H1 (cell line): ENCODE results near the gene CSTF2T. TPM values are rescaled to one million over a fixed set of nuclear protein-coding genes. Genes with fewer than 3 reads are reported as not detected.

Source experiments
- CTCF ChIA-PET: fragments of 300-600 bp; sonication (Branson Sonifier 250); formaldehyde crosslinking; loops from one replicate; lab custom pipeline; 2021; ENCODE audit not compliant: partially characterized antibody; lab: Charles Lee
- POLR2A ChIA-PET: fragments of 300-600 bp; sonication (Branson Sonifier 250); formaldehyde crosslinking; loops from one replicate; lab custom pipeline; 2021; ENCODE audit warnings: inconsistent platforms; ENCODE audit not compliant: partially characterized antibody; lab: Charles Lee
- DNase-seq, 2 experiments: peaks; one replicate each; pipeline versions ENCODE4 v3.0.0 to v3.0.0-alpha.2; 2010 to 2022; ENCODE audit warnings: low spot score in 2 of 2, low read depth in 1 of 2, mixed read lengths in 1 of 2
- FAIRE-seq: peaks from 2 replicates; lab custom pipeline; 2011; peaks lifted over from hg19 to GRCh38; lab: Jason Lieb, UNC
- H2AFZ ChIP-seq: 2 replicates; pipeline ENCODE4 v1.8.1; 2012; ENCODE audit warnings: low read length, inconsistent platforms
- H2AK5ac ChIP-seq: 2 replicates; pipeline ENCODE4 v1.6.1; 2013; ENCODE audit warnings: low read depth, low read length
- H2BK120ac ChIP-seq: replicated peaks from 2 replicates; pipeline ENCODE3; 2013; ENCODE audit warnings: low read depth, low read length, inconsistent platforms
- H2BK12ac ChIP-seq: 2 replicates; pipeline ENCODE4 v1.6.1; 2013; ENCODE audit warnings: low read depth, low read length
- H2BK15ac ChIP-seq: 2 replicates; pipeline ENCODE4 v1.6.1; 2013; ENCODE audit warnings: low read length
- H2BK20ac ChIP-seq: 2 replicates; pipeline ENCODE4 v1.6.1; 2013; ENCODE audit warnings: low read length
- H2BK5ac ChIP-seq: 2 replicates; pipeline ENCODE4 v1.6.1; 2013; ENCODE audit warnings: low read depth, low read length
- H3K14ac ChIP-seq: 2 replicates; pipeline ENCODE4 v1.6.1; 2013; ENCODE audit warnings: inconsistent platforms; ENCODE audit not compliant: insufficient read length
- H3K18ac ChIP-seq: 2 replicates; pipeline ENCODE4 v1.6.1; 2013; ENCODE audit warnings: low read length; ENCODE audit errors: extremely low read depth
- H3K23ac ChIP-seq: 2 replicates; pipeline ENCODE4 v1.6.1; 2013; ENCODE audit warnings: inconsistent platforms; ENCODE audit not compliant: insufficient read length
- H3K23me2 ChIP-seq: 2 replicates; pipeline ENCODE4 v1.6.1; 2013; ENCODE audit warnings: low read depth, low read length
- H3K27ac ChIP-seq: 2 replicates; pipeline ENCODE4 v1.6.1; 2011; ENCODE audit warnings: low read depth, low read length, inconsistent platforms
- H3K27me3 ChIP-seq, 4 experiments: replicated peaks in 1 of 4; 1 replicate in 1 of 4; 2 replicates in 3 of 4; pipeline versions ENCODE4 v1.6.1 to v1.8.1; 2011 to 2013; ENCODE audit warnings: low read length in 3 of 4, mild to moderate bottlenecking in 3 of 4, inconsistent platforms in 2 of 4, mixed read lengths in 2 of 4, moderate library complexity in 1 of 4; ENCODE audit not compliant: control insufficient read depth in 3 of 4, insufficient read depth in 3 of 4; ENCODE audit errors: extremely low read depth in 1 of 4
- H3K36me3 ChIP-seq, 4 experiments: 2 replicates each; pipeline versions ENCODE4 v1.6.1 to v1.8.1; 2011 to 2013; ENCODE audit warnings: mild to moderate bottlenecking in 4 of 4, low read length in 3 of 4, moderate library complexity in 2 of 4, control low read depth in 1 of 4, inconsistent platforms in 1 of 4; ENCODE audit not compliant: insufficient read depth in 4 of 4, control insufficient read depth in 2 of 4
- H3K4ac ChIP-seq: replicated peaks from 2 replicates; pipeline ENCODE3; 2013; ENCODE audit warnings: low read length, low read depth, mixed read lengths, inconsistent platforms; ENCODE audit not compliant: insufficient read length
- H3K4me1 ChIP-seq, 4 experiments: replicated peaks in 1 of 4; 1 replicate in 1 of 4; 2 replicates in 3 of 4; pipeline versions ENCODE4 v1.6.1 to v1.8.1; 2011 to 2013; ENCODE audit warnings: low read length in 3 of 4, inconsistent platforms in 2 of 4, mixed read lengths in 1 of 4; ENCODE audit not compliant: insufficient read depth in 4 of 4, control insufficient read depth in 3 of 4
- H3K4me2 ChIP-seq, 2 experiments: 2 replicates each; pipeline versions ENCODE4 v1.6.1 to v1.8.1; 2011 to 2013; ENCODE audit warnings: low read depth in 2 of 2, low read length in 2 of 2, control low read depth in 1 of 2, inconsistent platforms in 1 of 2, mild to moderate bottlenecking in 1 of 2; ENCODE audit not compliant: insufficient read depth in 1 of 2
- H3K4me3 ChIP-seq, 4 experiments: fragments of 200-600, 300-600 bp in 1 of 4; sonication (generic), shearing (Covaris generic), sonication (Bioruptor Twin) in 1 of 4; 2 replicates each; pipeline versions ENCODE4 v1.5.1 to v1.8.1; 2011 to 2016; ENCODE audit warnings: low read length in 4 of 4, low read depth in 3 of 4, control low read depth in 2 of 4, inconsistent platforms in 2 of 4, mild to moderate bottlenecking in 2 of 4, mixed read lengths in 1 of 4, moderate library complexity in 1 of 4; ENCODE audit not compliant: insufficient read depth in 2 of 4; ENCODE audit errors: extremely low read depth in 1 of 4
- H3K56ac ChIP-seq: replicated peaks from 2 replicates; pipeline ENCODE3; 2013; ENCODE audit warnings: low read depth, mild to moderate bottlenecking, mixed read lengths, low read length, inconsistent platforms; ENCODE audit not compliant: insufficient read length
- H3K79me1 ChIP-seq: 2 replicates; pipeline ENCODE4 v1.6.1; 2013; ENCODE audit warnings: low read depth, low read length, control low read depth
- H3K79me2 ChIP-seq, 2 experiments: 2 replicates each; pipeline versions ENCODE4 v1.6.1 to v1.8.1; 2012 to 2013; ENCODE audit warnings: low read length in 2 of 2, mild to moderate bottlenecking in 2 of 2, inconsistent platforms in 1 of 2; ENCODE audit not compliant: insufficient read depth in 2 of 2, control insufficient read depth in 1 of 2
- H3K9ac ChIP-seq, 4 experiments: replicated peaks in 1 of 4; 1 replicate in 1 of 4; 2 replicates in 3 of 4; pipeline versions ENCODE4 v1.6.1 to v1.8.1; 2011 to 2013; ENCODE audit warnings: low read depth in 3 of 4, low read length in 3 of 4, control low read depth in 2 of 4, mild to moderate bottlenecking in 2 of 4, moderate library complexity in 2 of 4, inconsistent platforms in 1 of 4; ENCODE audit errors: extremely low read depth in 1 of 4
- H3K9me3 ChIP-seq, 2 experiments: 2 replicates each; pipeline versions ENCODE4 v1.6.1 to v1.8.1; 2012 to 2013; ENCODE audit warnings: mild to moderate bottlenecking in 2 of 2, moderate library complexity in 2 of 2, control low read depth in 1 of 2, inconsistent platforms in 1 of 2, low read depth in 1 of 2, low read length in 1 of 2, mixed read lengths in 1 of 2; ENCODE audit not compliant: insufficient read depth in 2 of 2
- H4K20me1 ChIP-seq, 2 experiments: replicated peaks in 1 of 2; 2 replicates each; pipeline versions ENCODE3 to v1.8.1; 2011 to 2013; ENCODE audit warnings: inconsistent platforms in 2 of 2, low read length in 2 of 2, mild to moderate bottlenecking in 1 of 2; ENCODE audit not compliant: insufficient read depth in 2 of 2, control insufficient read depth in 1 of 2
- H4K5ac ChIP-seq: 2 replicates; pipeline ENCODE4 v1.6.1; 2013; ENCODE audit warnings: low read length, low read depth, mixed read lengths, inconsistent platforms; ENCODE audit not compliant: insufficient read length
- H4K8ac ChIP-seq: 2 replicates; pipeline ENCODE4 v1.8.0; 2013; ENCODE audit warnings: mild to moderate bottlenecking, moderate library complexity, low read length, inconsistent platforms; ENCODE audit not compliant: insufficient read depth; ENCODE audit errors: extremely low read depth
- H4K91ac ChIP-seq: replicated peaks from 2 replicates; pipeline ENCODE3; 2013; ENCODE audit warnings: low read length, mixed read lengths, inconsistent platforms; ENCODE audit not compliant: insufficient read length
- BRCA1 ChIP-seq: IDR thresholded peaks from 2 replicates; pipeline ENCODE4 v1.6.1; 2012; ENCODE audit warnings: low read depth, low read length, improper control_type of control experiment
- CBX8 ChIP-seq: fragments of 300-800, 300-1000 bp; sonication (generic); IDR thresholded peaks from 2 replicates; pipeline ENCODE4 v1.7.1; 2016; ENCODE audit warnings: low read depth, low read length, borderline replicate concordance
- CHD1 ChIP-seq: IDR thresholded peaks from 2 replicates; pipeline ENCODE4 v1.6.1; 2012; ENCODE audit warnings: low read depth, low read length, improper control_type of control experiment
- CREB1 ChIP-seq: IDR thresholded peaks from 2 replicates; pipeline ENCODE4 v1.6.1; 2012; ENCODE audit warnings: inconsistent platforms
- JUN ChIP-seq: IDR thresholded peaks from 2 replicates; pipeline ENCODE4 v1.6.1; 2011; ENCODE audit warnings: low read depth, mild to moderate bottlenecking, improper control_type of control experiment, low read length
- KDM1A ChIP-seq: fragments of 200-600, 300-600 bp; sonication (generic); IDR thresholded peaks from 2 replicates; pipeline ENCODE4 v1.7.1; 2016; ENCODE audit warnings: mild to moderate bottlenecking, low read length, borderline replicate concordance
- KDM5A ChIP-seq: fragments of 200-600 bp; IDR thresholded peaks from 2 replicates; pipeline ENCODE4 v1.7.1; 2012; ENCODE audit warnings: mild to moderate bottlenecking, low read length, inconsistent platforms, mixed read lengths
- MAX ChIP-seq: IDR thresholded peaks from 2 replicates; pipeline ENCODE4 v1.6.1; 2012; ENCODE audit warnings: inconsistent platforms
- POU5F1 ChIP-seq: IDR thresholded peaks from 2 replicates; pipeline ENCODE4 v1.6.1; 2011; ENCODE audit warnings: low read depth, mild to moderate bottlenecking, low read length, moderate library complexity
- RAD21 ChIP-seq, 2 experiments: IDR thresholded peaks in 1 of 2; conservative IDR thresholded peaks in 1 of 2; 2 replicates each; pipeline ENCODE4 v1.6.1; 2011; ENCODE audit warnings: low read depth in 2 of 2, low read length in 2 of 2, improper control_type of control experiment in 1 of 2, inconsistent platforms in 1 of 2, mild to moderate bottlenecking in 1 of 2, moderate library complexity in 1 of 2
- RFX5 ChIP-seq: IDR thresholded peaks from 2 replicates; pipeline ENCODE4 v1.6.1; 2011; ENCODE audit warnings: low read depth, low read length, improper control_type of control experiment, borderline replicate concordance
- SP2 ChIP-seq: IDR thresholded peaks from 2 replicates; pipeline ENCODE4 v1.6.1; 2012; ENCODE audit warnings: mild to moderate bottlenecking, low read length, inconsistent platforms
- ZNF274 ChIP-seq: IDR thresholded peaks from 2 replicates; pipeline ENCODE4 v1.7.0; 2012; ENCODE audit warnings: low read length, borderline replicate concordance; ENCODE audit errors: extremely low read depth
- WGBS, 2 experiments: shearing (Covaris generic) in 1 of 2; methylation state at CpG; one replicate each; pipeline versions ENCODE4 v1.1.6 to v1.1.7; 2013 to 2015; ENCODE audit warnings: low lambda C conversion rate in 2 of 2, mixed read lengths in 2 of 2, inconsistent platforms in 1 of 2, low coverage in 1 of 2, missing lambda C conversion rate in 1 of 2; ENCODE audit not compliant: insufficient replicate concordance in 2 of 2, insufficient coverage in 1 of 2, insufficient read length in 1 of 2; ENCODE audit errors: extremely low coverage in 1 of 2, missing lambda C conversion rate in 1 of 2; 5-methylcytosine and 5-hydroxymethylcytosine counted together
- polyA plus RNA-seq, 7 experiments: library from polyadenylated mRNA; depleted of rRNA in 3 of 7; stranded (reverse) in 5 of 7; unstranded in 2 of 7; fragments of >200 nt in 5 of 7; fragments of 200-250 nt in 2 of 7; gene quantifications; 1 replicate in 5 of 7; 2 replicates in 1 of 7; 4 replicates in 1 of 7; pipeline versions ENCODE4 v1.2.1 to v1.2.3, GENCODE V29; 2011 to 2013; ENCODE audit warnings: missing spikeins in 2 of 7, mixed read lengths in 2 of 7
- total RNA-seq: library from RNA; stranded (reverse); fragmentation: NEBNext Ultra II Directional; extraction: Animal tissue kit (Norgen Biotek cat#: 25700); gene quantifications from 2 replicates; pipeline ENCODE4 v1.2.1, GENCODE V29; 2021

CSTF2T gene
- total and polyA plus RNA-seq, 2 of the 8 experiments (the other 6 are each of a cell fraction or from before 2014, with no cell fraction given): 9.4 to 32.4 TPM

- Histone ChIP-seq H3K56ac (no peak overlapping the region), H3K14ac (no peak overlapping the region), H3K79me2 (no peaks in the 10 kb centered on the region), H3K9me3 (no peaks in the 10 kb centered on the region), H3K23ac (no peak overlapping the region), H2BK15ac (no peak overlapping the region), H4K20me1 (no peaks in the 10 kb centered on the region), H3K9ac (no peak overlapping the region), H3K27me3 (no peaks in the 10 kb centered on the region), H3K4me1 (no peaks in the 10 kb centered on the region), H3K18ac (no peak overlapping the region), H3K4ac (no peak overlapping the region), H4K8ac (no peak overlapping the region), H4K5ac (no peak overlapping the region), H2BK5ac (no peak overlapping the region), H2BK20ac (no peak overlapping the region), H3K23me2 (no peaks in the 10 kb centered on the region), H2BK120ac (no peak overlapping the region), H4K91ac (no peak overlapping the region), H2AK5ac (no peak overlapping the region), H3K79me1 (no peaks in the 10 kb centered on the region), H3K4me3 (no peak overlapping the region), H2BK12ac (no peak overlapping the region)
- DNase-seq (no peak), FAIRE-seq (no peak)
- ChIA-PET POLR2A (no interaction called here), CTCF (interaction anchor here (0.6 kb wide), 1 partner anchor 97 kb away, joined by 3 read pairs; no protein-coding TSS in a partner anchor)
- 88% methylated on average over 2 of the region's 2 CpGs; no CpG with 5 or more reads in 1 of the 2 experiments for WGBS, 2 experiments
- TF ChIP-seq KDM1A (no peak), RAD21 (IDR thresholded peaks at IDR 0.05 in 1 of 2, conservative IDR thresholded peaks at IDR 0.05 in 1 of 2; ENCODE audit: low read depth in 2 of 2, low read length in 2 of 2) (no peak), BRCA1 (no peak), CHD1 (no peak), CBX8 (no peak), CREB1 (no peak), RFX5 (no peak), ZNF274 (no peak), SP2 (no peak), KDM5A (no peak), JUN (no peak), MAX (no peak), POU5F1 (no peak)
- TF ChIP-seq, all 59 proteins: peak for 0
- no peaks in the 10 kb centered on the region for H3K36me3 ChIP-seq
- no peak overlapping the region for H3K4me2 ChIP-seq
- no peak overlapping the region for H3K27ac ChIP-seq
- no peak overlapping the region for H2AFZ ChIP-seq
Observed at GRCh38 chr10:51658000-51658399, 41.4 kb downstream of the CSTF2T start.
